Measurements from ENCODE around the gene RPA1. TPM values are rescaled to one million over a fixed set of nuclear protein-coding genes. Genes with fewer than 3 reads are reported as not detected.

The RPA1 gene
- total RNA-seq, 1 experiment from 2014 or later = 211 TPM

- ChIA-PET POLR2A (ENCODE audit: low non-redundant PET) (no interaction called here), CTCF (interaction anchor here (0.5 to 0.6 kb wide), 3 partner anchors 30 to 293 kb away, joined by 3 to 8 read pairs (median 4); no protein-coding TSS in a partner anchor)
- Histone ChIP-seq H3K27ac (ENCODE audit: low read depth, low read length, poor library complexity, severe bottlenecking) (peak overlapping the region; percentile 78), H3K27me3 (replicated peaks; ENCODE audit: insufficient read depth, low read depth, low read length, poor library complexity) (no peaks in the 10 kb centered on the region), H3K4me3 (ENCODE audit: low read depth, low read length, poor library complexity, severe bottlenecking) (peak overlapping the region; percentile 93), H3K9me3 (ENCODE audit: low read depth, low read length, poor library complexity, severe bottlenecking) (no peaks in the 10 kb centered on the region), H3K4me1 (ENCODE audit: insufficient read depth, low read length, poor library complexity, severe bottlenecking) (peaks cover 4% of the 10 kb centered on the region), H3K36me3 (ENCODE audit: insufficient read depth, low read length, poor library complexity, severe bottlenecking) (peaks cover 37% of the 10 kb centered on the region)
- TF ChIP-seq EZH2 (IDR thresholded peaks at IDR 0.05; ENCODE audit: borderline replicate concordance, low read depth, low read length, poor library complexity, severe bottlenecking) = no peak
- TF ChIP-seq CTCF (conservative IDR thresholded peaks at IDR 0.05; ENCODE audit: low read depth, low read length) = no peak
- BruUV-seq (replicated peaks) = TSS peak; percentile 35
- DNase-seq (ENCODE audit: low spot score) = no peak
- intact Hi-C loops (cut with micrococcal nuclease; ENCODE audit: unreplicated experiment) = no loop called here
Observed at GRCh38 chr17:1829216-1829591, 601 bp upstream of the RPA1 start.

GRCh38 chr17:1830288-1830687 lies 483 bp downstream of the RPA1 start:
- H3K27ac ChIP-seq (ENCODE audit: low read depth, low read length, poor library complexity, severe bottlenecking) = peak overlapping the region; percentile 78
- TSS peak; percentile 58 for BruUV-seq (replicated peaks)
- DNase-seq (ENCODE audit: low spot score) = peak; percentile 25

GRCh38 chr17:1834380-1835149 lies 4.8 kb downstream of the RPA1 start:
- no peaks in the 10 kb centered on the region for H3K9me3 ChIP-seq (ENCODE audit: low read depth, low read length, poor library complexity, severe bottlenecking)
- DNase-seq (ENCODE audit: low spot score) = no peak
- POLR2A ChIA-PET (ENCODE audit: low non-redundant PET) = no interaction called here
- intact Hi-C loops (cut with micrococcal nuclease; ENCODE audit: unreplicated experiment) = loop anchor here (5.0 kb wide), 1 partner anchor 198 kb away; the partner anchor contains the start of gene DPH1
- no peak overlapping the region for H3K27ac ChIP-seq (ENCODE audit: low read depth, low read length, poor library complexity, severe bottlenecking)
- H3K36me3 ChIP-seq (ENCODE audit: insufficient read depth, low read length, poor library complexity, severe bottlenecking) = peaks cover 10% of the 10 kb centered on the region
- CTCF ChIA-PET = no interaction called here
- TF ChIP-seq EZH2 (IDR thresholded peaks at IDR 0.05; ENCODE audit: borderline replicate concordance, low read depth, low read length, poor library complexity, severe bottlenecking) (no peak), CTCF (conservative IDR thresholded peaks at IDR 0.05; ENCODE audit: low read depth, low read length) (no peak)
- BruUV-seq (replicated peaks) = no TSS peak
- H3K4me1 ChIP-seq (ENCODE audit: insufficient read depth, low read length, poor library complexity, severe bottlenecking) = peaks cover 4% of the 10 kb centered on the region
- no peaks in the 10 kb centered on the region for H3K27me3 ChIP-seq (replicated peaks; ENCODE audit: insufficient read depth, low read depth, low read length, poor library complexity)
- no peak overlapping the region for H3K4me3 ChIP-seq (ENCODE audit: low read depth, low read length, poor library complexity, severe bottlenecking)

More at GRCh38 chr17:1830288-1830687, 483 bp downstream of the RPA1 start:
- POLR2A ChIA-PET (ENCODE audit: low non-redundant PET) = no interaction called here
- H3K4me3 ChIP-seq (ENCODE audit: low read depth, low read length, poor library complexity, severe bottlenecking) = peak overlapping the region; percentile 93
- peaks cover 33% of the 10 kb centered on the region for H3K36me3 ChIP-seq (ENCODE audit: insufficient read depth, low read length, poor library complexity, severe bottlenecking)
- no peaks in the 10 kb centered on the region for H3K9me3 ChIP-seq (ENCODE audit: low read depth, low read length, poor library complexity, severe bottlenecking)
- intact Hi-C loops (cut with micrococcal nuclease; ENCODE audit: unreplicated experiment) = loop anchor here (5.0 kb wide), 1 partner anchor 202 kb away; the partner anchor contains the start of gene DPH1
- peaks cover 4% of the 10 kb centered on the region for H3K4me1 ChIP-seq (ENCODE audit: insufficient read depth, low read length, poor library complexity, severe bottlenecking)
- no peak for TF ChIP-seq CTCF (conservative IDR thresholded peaks at IDR 0.05; ENCODE audit: low read depth, low read length)
- TF ChIP-seq EZH2 (IDR thresholded peaks at IDR 0.05; ENCODE audit: borderline replicate concordance, low read depth, low read length, poor library complexity, severe bottlenecking) = no peak
- no peaks in the 10 kb centered on the region for H3K27me3 ChIP-seq (replicated peaks; ENCODE audit: insufficient read depth, low read depth, low read length, poor library complexity)
- CTCF ChIA-PET = no interaction called here
